ENCODE data around the gene PSMF1.

- TF ChIP-seq, protein P1, sequence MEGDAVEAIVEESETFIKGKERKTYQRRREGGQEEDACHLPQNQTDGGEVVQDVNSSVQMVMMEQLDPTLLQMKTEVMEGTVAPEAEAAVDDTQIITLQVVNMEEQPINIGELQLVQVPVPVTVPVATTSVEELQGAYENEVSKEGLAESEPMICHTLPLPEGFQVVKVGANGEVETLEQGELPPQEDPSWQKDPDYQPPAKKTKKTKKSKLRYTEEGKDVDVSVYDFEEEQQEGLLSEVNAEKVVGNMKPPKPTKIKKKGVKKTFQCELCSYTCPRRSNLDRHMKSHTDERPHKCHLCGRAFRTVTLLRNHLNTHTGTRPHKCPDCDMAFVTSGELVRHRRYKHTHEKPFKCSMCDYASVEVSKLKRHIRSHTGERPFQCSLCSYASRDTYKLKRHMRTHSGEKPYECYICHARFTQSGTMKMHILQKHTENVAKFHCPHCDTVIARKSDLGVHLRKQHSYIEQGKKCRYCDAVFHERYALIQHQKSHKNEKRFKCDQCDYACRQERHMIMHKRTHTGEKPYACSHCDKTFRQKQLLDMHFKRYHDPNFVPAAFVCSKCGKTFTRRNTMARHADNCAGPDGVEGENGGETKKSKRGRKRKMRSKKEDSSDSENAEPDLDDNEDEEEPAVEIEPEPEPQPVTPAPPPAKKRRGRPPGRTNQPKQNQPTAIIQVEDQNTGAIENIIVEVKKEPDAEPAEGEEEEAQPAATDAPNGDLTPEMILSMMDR (IDR thresholded peaks at IDR 0.05) = no peak
- no peak for TF ChIP-seq POLR2A (IDR thresholded peaks at IDR 0.05)
These were observed 36.3 kb downstream of the PSMF1 start for GRCh38 chr20:1154691-1155090.
